CD4-positive, alpha-beta T cell treated with Interferon gamma for 1 hour (primary cell): ENCODE results near the gene BLVRA.
"Not testable (repeated sequence)": the region's sequence is repeated elsewhere in the genome, so short reads cannot be mapped to it uniquely, and the experiment has no call there.

Source experiments
- DNase-seq: peaks from one replicate; pipeline ENCODE4 v3.0.0-alpha.2; 2020

BLVRA gene

GRCh38 chr7:43810195-43810941 is 51.9 kb downstream of the BLVRA start:
- DNase-seq, result not testable (repeated sequence)

- DNase-seq, result no peak
Observed at GRCh38 chr7:43815373-43815772, 56.9 kb downstream of the BLVRA start.

- DNase-seq, result not testable (repeated sequence)
Observed at GRCh38 chr7:43816046-43816797, 57.7 kb downstream of the BLVRA start.

- DNase-seq, result not testable (repeated sequence)
Observed at GRCh38 chr7:43823425-43823824, 64.9 kb downstream of the BLVRA start.

- no peak for DNase-seq
Observed at GRCh38 chr7:43823941-43824340, 65.5 kb downstream of the BLVRA start.

- DNase-seq, result not testable (repeated sequence)
Observed at GRCh38 chr7:43824513-43824912, 66.0 kb downstream of the BLVRA start.

- DNase-seq, result no peak
Observed at GRCh38 chr7:43824963-43825362, 66.5 kb downstream of the BLVRA start.

GRCh38 chr7:43825391-43825808 is 66.9 kb downstream of the BLVRA start:
- no peak for DNase-seq

GRCh38 chr7:43830917-43831316 is 72.4 kb downstream of the BLVRA start:
- DNase-seq, result not testable (repeated sequence)

GRCh38 chr7:43834463-43835251 is 76.2 kb downstream of the BLVRA start:
- DNase-seq, result peak; percentile 49

GRCh38 chr7:43838201-43838658 is 79.8 kb downstream of the BLVRA start:
- no peak for DNase-seq

- no peak for DNase-seq
Observed at GRCh38 chr7:43843296-43843695, 84.8 kb downstream of the BLVRA start.

GRCh38 chr7:43844257-43844656 is 85.8 kb downstream of the BLVRA start:
- DNase-seq, result no peak

- DNase-seq, result no peak
Observed at GRCh38 chr7:43844662-43845061, 86.2 kb downstream of the BLVRA start.

- no peak for DNase-seq
Observed at GRCh38 chr7:43847496-43847895, 89.0 kb downstream of the BLVRA start.

- no peak for DNase-seq
Observed at GRCh38 chr7:43849047-43849446, 90.6 kb downstream of the BLVRA start.

- DNase-seq, result no peak
Observed at GRCh38 chr7:43850348-43851116, 92.1 kb downstream of the BLVRA start.

- no peak for DNase-seq
Observed at GRCh38 chr7:43851805-43852204, 93.3 kb downstream of the BLVRA start.

GRCh38 chr7:43855176-43855575 is 96.7 kb downstream of the BLVRA start:
- no peak for DNase-seq

GRCh38 chr7:43856316-43856715 is 97.8 kb downstream of the BLVRA start:
- no peak for DNase-seq
